Mucosa of rectum (tissue), 2 donors: ENCODE data around the gene TEX35.
A peak's percentile ranks its signal among the peaks of the same experiment; 100 is the strongest.

Experiments used
- H3K27ac ChIP-seq, 2 donors: one replicate each; pipeline ENCODE4 v1.7.0; 2013; ENCODE audit warnings: inconsistent platforms in 2 of 2, low read depth in 2 of 2, low read length in 2 of 2
- H3K27me3 ChIP-seq, 2 donors: one replicate each; pipeline ENCODE4 v1.7.0; 2013; ENCODE audit warnings: low read length in 2 of 2; ENCODE audit not compliant: control insufficient read depth in 2 of 2, insufficient read depth in 2 of 2
- H3K36me3 ChIP-seq, 2 donors: one replicate each; pipeline ENCODE4 v1.7.0; 2013; ENCODE audit warnings: low read length in 2 of 2; ENCODE audit not compliant: control insufficient read depth in 2 of 2, insufficient read depth in 2 of 2
- H3K4me1 ChIP-seq, 2 donors: one replicate each; pipeline ENCODE4 v1.7.0; 2013; ENCODE audit warnings: low read length in 2 of 2, mild to moderate bottlenecking in 1 of 2; ENCODE audit not compliant: control insufficient read depth in 2 of 2, insufficient read depth in 2 of 2
- H3K4me3 ChIP-seq, 2 donors: one replicate each; pipeline ENCODE4 v1.7.0; 2013; ENCODE audit warnings: low read length in 2 of 2
- H3K9ac ChIP-seq, 2 donors: one replicate each; pipeline ENCODE4 v1.7.0; 2013; ENCODE audit warnings: low read length in 2 of 2, low read depth in 1 of 2, mild to moderate bottlenecking in 1 of 2
- H3K9me3 ChIP-seq, 2 donors: one replicate each; pipeline ENCODE4 v1.7.0; 2013; ENCODE audit warnings: low read length in 2 of 2; ENCODE audit not compliant: control insufficient read depth in 2 of 2
- donor health status: healthy.
- donor health status: Normal muscosa, but diverticular disease.

Gene TEX35

DNA sequence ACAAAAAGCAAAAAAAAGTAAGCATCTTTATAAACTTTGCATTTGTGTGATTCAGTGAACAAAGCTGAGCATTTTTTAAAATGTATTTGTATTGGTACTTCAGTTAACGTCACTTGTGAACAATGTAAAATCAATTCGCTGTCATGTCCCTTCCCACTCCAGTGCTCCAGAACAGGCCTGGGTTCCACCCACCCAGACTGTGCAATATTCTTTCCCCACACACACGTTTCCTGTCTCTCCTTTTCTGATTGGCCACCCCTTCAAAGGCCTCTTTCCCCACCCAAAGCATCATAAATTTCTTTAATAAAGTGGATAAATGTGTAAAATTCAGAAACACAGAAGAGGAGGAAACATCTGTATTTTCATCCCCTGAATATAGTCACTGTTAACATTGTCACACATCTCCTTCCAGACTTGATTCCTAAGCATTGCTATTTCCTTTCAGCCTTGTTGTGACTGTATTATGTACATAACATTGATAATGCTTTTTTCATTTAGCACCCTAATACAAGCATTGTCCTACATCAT is 28.1 kb upstream of the TEX35 start:
- Histone ChIP-seq H3K4me1 (no peaks in the 10 kb centered on the region), H3K27ac (no peak overlapping the region), H3K36me3 (no peaks in the 10 kb centered on the region), H3K27me3 (no peaks in the 10 kb centered on the region), H3K9me3 (no peaks in the 10 kb centered on the region), H3K9ac (no peak overlapping the region), H3K4me3 (no peak overlapping the region)

DNA sequence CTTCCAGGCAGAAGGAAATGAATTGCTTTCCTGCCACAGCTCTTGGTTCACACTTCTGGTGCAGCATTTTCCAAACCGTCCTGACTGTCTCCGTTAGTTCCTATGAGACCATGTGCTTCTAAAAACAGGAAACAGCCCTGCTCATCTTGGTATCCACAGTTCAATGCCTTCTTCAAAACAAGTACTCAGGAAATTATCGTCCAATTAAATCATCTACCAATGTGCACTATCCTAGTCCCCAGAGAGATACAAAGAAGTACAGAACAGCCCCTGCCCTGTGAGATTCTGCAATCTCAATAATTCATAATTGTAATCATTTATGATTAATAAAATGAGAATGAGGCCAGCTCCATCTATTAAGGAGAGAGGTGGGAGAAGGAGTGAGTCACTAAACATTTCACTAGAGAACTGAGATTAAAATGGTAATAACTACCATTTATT is 27.3 kb upstream of the TEX35 start:
- no peaks in the 10 kb centered on the region for H3K27me3 ChIP-seq
- no peak overlapping the region for H3K4me3 ChIP-seq
- no peak overlapping the region for H3K9ac ChIP-seq
- no peaks in the 10 kb centered on the region for H3K4me1 ChIP-seq
- no peaks in the 10 kb centered on the region for H3K9me3 ChIP-seq
- H3K36me3 ChIP-seq = no peaks in the 10 kb centered on the region
- no peak overlapping the region for H3K27ac ChIP-seq

DNA sequence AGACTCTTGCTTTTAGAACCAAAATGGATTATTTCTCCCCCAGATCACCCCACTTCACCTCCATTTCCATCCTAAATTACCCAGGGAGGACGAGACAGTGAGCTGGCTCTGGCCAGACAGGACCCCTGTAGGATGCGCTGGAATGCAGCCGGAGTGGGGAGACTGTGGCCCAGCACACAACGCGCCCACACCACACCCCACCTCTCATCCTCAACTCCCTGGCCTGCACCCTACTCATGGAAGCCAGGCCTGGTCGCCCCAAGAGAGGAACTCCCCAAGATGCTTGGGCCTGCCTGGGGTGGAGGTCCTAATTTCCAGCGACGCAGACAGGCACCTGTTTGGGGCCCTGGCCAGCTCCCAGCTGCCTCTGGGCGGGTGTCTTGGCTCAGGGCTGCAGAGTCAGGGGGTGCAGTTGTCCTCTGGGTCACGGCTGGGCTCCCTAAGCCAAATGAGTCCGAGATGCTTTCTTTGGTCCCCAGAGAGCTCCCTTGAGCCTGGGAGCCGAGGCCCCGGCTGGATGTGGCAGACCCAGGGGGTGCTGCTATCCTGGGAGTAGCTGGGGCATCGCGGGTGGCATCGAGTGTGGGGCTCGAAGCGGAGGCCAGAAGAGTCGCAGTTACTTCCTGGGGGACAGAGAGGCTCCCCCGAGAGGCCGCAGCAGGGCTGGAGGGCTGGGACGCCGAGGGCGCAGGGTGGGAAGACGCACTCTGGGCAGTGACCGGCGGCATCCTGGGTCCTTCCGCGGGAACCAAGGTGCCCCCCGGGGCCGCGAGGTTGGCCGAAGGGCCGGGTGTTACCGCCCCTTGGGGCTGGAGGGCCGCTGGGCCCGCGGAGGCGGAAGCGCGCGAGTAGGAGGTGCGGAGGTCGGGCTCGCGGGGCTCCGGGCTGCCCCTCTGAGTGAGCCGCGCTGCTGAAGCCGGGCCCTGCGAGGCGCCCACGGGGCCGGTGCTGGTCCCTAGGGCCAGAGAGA is 26.5 kb upstream of the TEX35 start:
- H3K27me3 ChIP-seq = no peaks in the 10 kb centered on the region
- no peak overlapping the region for H3K9ac ChIP-seq
- H3K36me3 ChIP-seq = no peaks in the 10 kb centered on the region
- peak overlapping the region in 1 of 2 donors; percentile 6 for H3K4me3 ChIP-seq
- no peaks in the 10 kb centered on the region for H3K4me1 ChIP-seq
- no peak overlapping the region for H3K27ac ChIP-seq
- H3K9me3 ChIP-seq = no peaks in the 10 kb centered on the region

DNA sequence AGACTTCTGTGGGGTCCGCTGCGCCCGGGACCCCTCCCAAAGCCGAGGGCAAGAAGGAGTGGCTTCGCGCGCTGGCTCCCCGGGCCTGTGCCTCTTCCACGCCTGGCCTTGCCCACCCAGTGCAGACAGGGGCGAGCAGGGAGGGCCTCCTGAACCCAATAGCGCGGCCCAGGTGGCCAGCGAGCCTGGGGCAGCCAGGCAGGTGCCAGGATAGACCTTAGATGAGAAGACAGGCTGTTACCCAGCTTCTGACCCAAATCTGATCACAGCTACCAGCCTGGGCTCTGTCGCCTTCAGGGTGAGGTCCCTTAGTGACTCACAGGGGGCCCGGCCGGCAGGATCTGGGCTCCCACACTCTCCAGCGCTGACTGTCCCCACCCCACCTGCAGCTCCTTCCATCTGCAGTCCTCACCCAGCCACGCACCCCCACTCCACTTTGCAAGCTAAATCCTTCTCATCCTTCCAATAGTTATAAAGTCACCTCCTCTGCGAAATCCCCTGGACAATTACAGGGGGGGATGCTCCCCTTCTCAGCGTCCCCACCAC is 25.8 kb upstream of the TEX35 start:
- H3K9me3 ChIP-seq = no peaks in the 10 kb centered on the region
- no peak overlapping the region for H3K9ac ChIP-seq
- H3K27ac ChIP-seq = no peak overlapping the region
- peak overlapping the region in 1 of 2 donors; percentile 6 for H3K4me3 ChIP-seq
- H3K4me1 ChIP-seq = no peaks in the 10 kb centered on the region
- H3K27me3 ChIP-seq = no peaks in the 10 kb centered on the region
- no peaks in the 10 kb centered on the region for H3K36me3 ChIP-seq

DNA sequence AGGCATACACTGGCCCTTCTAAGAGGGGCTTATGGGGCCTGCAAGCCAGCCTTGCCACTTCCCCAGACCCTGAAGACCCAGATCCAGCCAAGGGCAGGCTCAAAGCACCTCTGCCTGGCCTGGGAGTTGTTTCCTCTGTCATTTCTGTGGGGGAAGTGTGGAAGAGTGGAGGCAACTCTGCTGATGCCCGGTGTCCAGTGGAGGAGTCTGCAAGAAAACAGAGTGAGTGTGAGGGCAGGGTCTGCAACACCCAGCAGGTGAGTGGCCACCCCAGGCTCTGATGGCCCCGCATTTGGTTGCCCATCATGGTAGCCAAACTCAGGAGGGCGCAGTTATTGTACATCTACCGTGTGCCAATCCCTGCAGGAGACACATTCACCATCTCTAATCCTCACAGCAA is 24.5 kb upstream of the TEX35 start:
- Histone ChIP-seq H3K27me3 (no peaks in the 10 kb centered on the region), H3K27ac (no peak overlapping the region), H3K4me3 (no peak overlapping the region), H3K9me3 (no peaks in the 10 kb centered on the region), H3K36me3 (no peaks in the 10 kb centered on the region), H3K9ac (no peak overlapping the region), H3K4me1 (no peaks in the 10 kb centered on the region)

DNA sequence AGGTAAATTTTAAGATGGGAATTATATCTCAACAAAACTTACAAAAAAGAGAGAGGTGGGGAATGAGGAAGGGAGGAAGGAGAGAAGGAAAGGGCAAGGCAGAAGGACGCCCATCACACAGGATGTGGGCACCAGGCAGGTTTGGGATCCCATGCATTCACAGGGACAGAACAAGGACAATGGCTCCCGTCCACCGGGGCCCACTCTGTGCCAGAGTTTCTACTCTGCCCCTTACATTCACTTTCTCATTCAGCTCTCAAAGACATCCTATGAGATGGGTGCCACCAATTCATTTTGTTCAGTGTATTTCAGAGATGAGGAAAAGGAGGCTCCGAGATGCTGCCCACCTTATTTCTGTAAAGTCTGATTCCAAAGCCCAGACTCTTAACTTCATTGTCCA is 23.5 kb upstream of the TEX35 start:
- Histone ChIP-seq H3K4me1 (no peaks in the 10 kb centered on the region), H3K27me3 (no peaks in the 10 kb centered on the region), H3K9me3 (no peaks in the 10 kb centered on the region), H3K36me3 (no peaks in the 10 kb centered on the region), H3K27ac (no peak overlapping the region), H3K4me3 (no peak overlapping the region), H3K9ac (no peak overlapping the region)

DNA sequence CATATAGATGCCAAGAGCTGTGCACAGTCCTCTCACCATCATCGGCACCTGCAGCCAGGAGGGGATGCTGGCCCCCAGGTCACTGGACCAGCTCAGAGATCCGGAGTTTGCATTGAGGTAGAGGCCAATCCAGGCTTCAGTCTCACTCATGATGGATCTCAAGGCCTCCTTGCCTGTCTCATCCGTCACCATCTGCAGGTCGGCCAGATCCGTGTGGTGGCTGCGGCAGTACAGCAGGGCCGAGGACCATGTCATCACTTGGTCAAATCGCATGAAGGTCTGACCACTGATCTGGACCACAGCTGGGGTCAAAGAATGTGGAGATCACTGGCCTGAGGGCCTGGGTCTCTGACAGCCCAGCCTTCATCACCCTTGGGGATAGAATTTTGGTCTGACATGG is 22.8 kb upstream of the TEX35 start:
- Histone ChIP-seq H3K9ac (no peak overlapping the region), H3K36me3 (no peaks in the 10 kb centered on the region), H3K27ac (no peak overlapping the region), H3K27me3 (no peaks in the 10 kb centered on the region), H3K4me3 (no peak overlapping the region), H3K4me1 (no peaks in the 10 kb centered on the region), H3K9me3 (no peaks in the 10 kb centered on the region)

DNA sequence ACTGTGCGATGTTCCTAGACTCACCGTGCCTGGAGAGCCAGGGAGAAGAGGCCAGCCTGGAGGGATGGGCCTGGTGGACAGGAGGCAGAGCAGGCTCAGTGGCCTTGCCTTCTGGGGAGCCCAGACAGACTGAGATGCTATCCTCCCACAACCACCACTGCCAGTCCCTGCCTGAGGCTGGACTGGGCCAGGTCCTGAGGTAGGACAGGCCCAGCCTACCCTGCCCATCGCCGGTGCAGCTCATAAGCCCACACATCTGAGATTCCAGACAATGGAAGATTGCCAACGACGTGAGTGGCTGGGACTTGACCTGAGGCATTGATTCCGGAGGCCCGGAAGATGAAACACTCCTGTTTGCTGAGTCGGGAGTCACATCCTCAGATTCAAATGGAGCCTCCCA is 21.9 kb upstream of the TEX35 start:
- no peaks in the 10 kb centered on the region for H3K27me3 ChIP-seq
- no peaks in the 10 kb centered on the region for H3K4me1 ChIP-seq
- no peaks in the 10 kb centered on the region for H3K36me3 ChIP-seq
- H3K9me3 ChIP-seq = no peaks in the 10 kb centered on the region
- H3K4me3 ChIP-seq = no peak overlapping the region
- H3K9ac ChIP-seq = no peak overlapping the region
- H3K27ac ChIP-seq = no peak overlapping the region

DNA sequence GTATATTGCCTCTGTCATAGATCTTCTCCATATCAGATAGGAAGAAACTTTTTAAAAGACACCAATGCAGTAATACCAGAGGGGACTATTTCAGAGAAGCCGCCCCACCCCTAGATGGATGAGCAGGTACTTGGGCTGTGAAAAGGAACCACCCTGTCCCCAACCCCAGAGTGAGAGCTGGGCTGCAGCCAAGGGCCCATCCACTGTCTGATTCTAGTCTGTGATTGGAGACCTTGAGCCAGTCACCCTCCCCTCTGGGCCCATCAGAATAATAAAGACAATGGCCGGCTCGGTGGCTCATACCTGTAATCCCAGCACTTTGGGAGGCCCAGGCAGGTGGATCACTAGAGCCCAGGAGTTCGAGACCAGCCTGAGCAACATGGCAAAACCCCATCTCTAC is 21.2 kb upstream of the TEX35 start:
- H3K4me3 ChIP-seq = no peak overlapping the region
- no peak overlapping the region for H3K27ac ChIP-seq
- no peak overlapping the region for H3K9ac ChIP-seq
- H3K27me3 ChIP-seq = no peaks in the 10 kb centered on the region
- H3K9me3 ChIP-seq = no peaks in the 10 kb centered on the region
- H3K4me1 ChIP-seq = no peaks in the 10 kb centered on the region
- no peaks in the 10 kb centered on the region for H3K36me3 ChIP-seq

DNA sequence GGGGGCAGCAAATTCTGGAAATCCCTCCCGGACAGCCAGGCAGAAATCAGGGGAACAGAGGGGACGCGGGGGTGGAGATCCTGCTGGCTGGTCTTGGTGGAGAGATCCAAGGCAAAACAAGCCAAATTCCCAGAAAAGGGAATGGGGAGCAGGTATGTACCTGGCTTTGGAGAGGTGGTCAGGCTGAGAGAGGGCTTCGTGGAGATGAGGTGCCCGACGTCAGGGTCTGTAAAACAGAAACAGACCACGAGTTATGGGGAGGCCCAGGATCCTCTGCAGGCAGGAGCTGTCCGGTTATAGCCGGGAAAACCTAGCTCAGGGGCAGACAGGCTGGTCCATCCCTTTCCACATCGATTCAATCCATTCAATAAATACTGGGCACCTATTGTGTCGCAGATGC is 20.6 kb upstream of the TEX35 start:
- H3K27me3 ChIP-seq = no peaks in the 10 kb centered on the region
- H3K4me3 ChIP-seq = no peak overlapping the region
- H3K4me1 ChIP-seq = no peaks in the 10 kb centered on the region
- no peaks in the 10 kb centered on the region for H3K9me3 ChIP-seq
- H3K36me3 ChIP-seq = no peaks in the 10 kb centered on the region
- no peak overlapping the region for H3K27ac ChIP-seq
- no peak overlapping the region for H3K9ac ChIP-seq
